Heart left ventricle (tissue), 16 donors: ENCODE results near the gene SERPINF2. TPM values are rescaled to one million over a fixed set of nuclear protein-coding genes. Genes with fewer than 3 reads are reported as not detected.

Source experiments
- ATAC-seq, 4 donors: fragments of 200-7000 bp; cut with Tn5 transposase; one replicate each; pipeline ENCODE4 v1.9.1; 2020 to 2022; ENCODE audit warnings: moderate library complexity in 4 of 4, mild to moderate bottlenecking in 3 of 4, moderate number of reproducible peaks in 1 of 4
- DNase-seq, 5 donors: peaks; one replicate each; pipeline ENCODE4 v3.0.0-alpha.2; 2020
- H3K27ac ChIP-seq, 12 donors: fragments of 200-600 bp; sonication (generic) in 4 of 12; one replicate each; pipeline versions ENCODE4 v1.5.0 to v1.8.0; 2016 to 2022; ENCODE audit warnings: mild to moderate bottlenecking in 2 of 12
- H3K27me3 ChIP-seq, 9 donors: fragments of 200-600 bp; sonication (generic) in 2 of 9; one replicate each; pipeline versions ENCODE4 v1.5.1 to v1.8.0; 2016 to 2022; ENCODE audit warnings: mild to moderate bottlenecking in 3 of 9
- H3K36me3 ChIP-seq, 9 donors: fragments of 200-600 bp; sonication (generic) in 2 of 9; one replicate each; pipeline versions ENCODE4 v1.5.0 to v1.8.0; 2018 to 2022; ENCODE audit warnings: mild to moderate bottlenecking in 2 of 9
- H3K4me1 ChIP-seq, 12 donors: fragments of 200-600 bp; sonication (generic) in 4 of 12; one replicate each; pipeline versions ENCODE4 v1.5.0 to v1.8.0; 2016 to 2022; ENCODE audit warnings: mild to moderate bottlenecking in 3 of 12
- H3K4me3 ChIP-seq, 12 donors: fragments of 200-600 bp; sonication (generic) in 4 of 12; one replicate each; pipeline versions ENCODE4 v1.5.0 to v1.8.0; 2017 to 2022; ENCODE audit warnings: mild to moderate bottlenecking in 9 of 12, moderate library complexity in 4 of 12
- H3K9me3 ChIP-seq, 12 donors: fragments of 200-600 bp; sonication (generic) in 4 of 12; one replicate each; pipeline versions ENCODE4 v1.5.0 to v1.8.0; 2016 to 2022; ENCODE audit warnings: mild to moderate bottlenecking in 1 of 12
- POLR2A ChIP-seq, 2 donors: fragments of 450-650 bp; IDR thresholded peaks; one replicate each; pipeline ENCODE4 v1.6.1; 2017; ENCODE audit warnings: antibody characterized with exemption in 2 of 2, mild to moderate bottlenecking in 2 of 2, moderate library complexity in 2 of 2
- WGBS, 4 donors: extraction: QIAGEN DNeasy Blood & Tissue Kit in 2 of 4; methylation state at CpG; one replicate each; pipeline versions ENCODE4 v1.1.5 to v1.1.7; 2013 to 2018; 5-methylcytosine and 5-hydroxymethylcytosine counted together
- intact Hi-C, 10 donors: fragments of 100-400 bp; cut with DNase I; formaldehyde crosslinking; loops; one replicate each; pipeline versions ENCODE4 v1.11.1 to v1.14.2; 2022
- microRNA counts, 2 donors: library from miRNA; unstranded; fragments of <30 nt; microRNA quantifications; one replicate each; lab custom pipeline; 2016
- polyA plus RNA-seq, 2 donors: library from polyadenylated mRNA; stranded (reverse); fragments of 200-250 nt; gene quantifications; one replicate each; pipeline ENCODE4 v1.2.3, GENCODE V29; 2013
- total RNA-seq, 9 donors: library from RNA; depleted of rRNA in 2 of 9; stranded (reverse); fragments of >200 nt in 2 of 9; fragmentation: NEBNext Ultra II Directional in 3 of 9; extraction: Animal tissue kit (Norgen Biotek cat#: 25700) in 3 of 9; gene quantifications; one replicate each; pipeline versions ENCODE4 v1.1.0 to v1.2.4, GENCODE V29; 2016 to 2023
- TF ChIP-seq, protein P1 (sequence below), 12 donors: fragments of 200-600 bp; sonication (generic) in 4 of 12; IDR thresholded peaks; one replicate each; pipeline versions ENCODE4 v1.5.0 to v1.8.0; 2018 to 2022; ENCODE audit warnings: antibody characterized with exemption in 12 of 12, mild to moderate bottlenecking in 5 of 12
- donor health status: ischemic (EF 13 %, LVEDD 7.1; RV severe dilation, severe dysfunction).
- donor health status: healthy with polysubstance abuse.
- donor health status: DM: no; HTN: yes; CAD: no.
- donor health status: DM: no; HTN: no; CAD: no.
- donor health status: ischemic (EF 25% LVEDD 6.9; RV normal size, moderate dysfunction).
- donor health status: ischemic (EF 25% LVEDD 5.7; RV mildly dilated, moderate dysfunction).
- donor health status: healthy.
- donor health status: DM: yes; HTN: yes; CAD: no.
- donor health status: ischemic (EF 35%, LVEDD 5.7; RV mildly dilated, moderate dysfunction).
- donor health status: nonischemic (EF 11% LVEDD 7.7; RV severe dilation, severe dysfunction).
- donor health status: DM: yes; HTN: yes; CAD: no.
- donor health status: PGD.
- donor health status: ischemic (EF 29% LVEDD 5.4; RV normal size, mild dysfunction).
- donor health status: nonischemic (EF 23%, LVEDD 6.1; RV moderate dilation, normal function).

Gene SERPINF2
- total and polyA plus RNA-seq, 11 donors: 0.25 to 1.8 (median 0.77) TPM; not detected in 1

DNA sequence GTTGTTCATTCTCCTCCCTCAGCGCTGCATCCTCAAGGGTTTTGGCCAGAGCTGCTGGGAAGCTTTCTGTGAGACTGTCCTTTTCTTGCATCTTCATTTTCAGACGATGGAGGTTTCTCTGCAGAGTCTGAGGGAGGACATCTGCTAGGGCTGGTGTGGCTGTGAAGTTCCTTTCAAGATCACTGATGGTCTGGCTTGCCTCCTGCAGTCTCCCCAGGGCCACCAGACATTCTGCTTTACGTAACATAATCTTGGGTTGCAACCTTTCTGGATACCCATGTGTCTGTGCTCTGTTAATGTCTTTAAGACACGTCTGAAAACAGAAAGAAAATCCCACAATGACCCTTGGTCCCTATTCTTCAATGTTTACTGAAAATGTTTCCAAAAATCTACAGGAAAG, 58.0 kb downstream of the SERPINF2 start:
- H3K27me3 ChIP-seq: no peaks in the 10 kb centered on the region
- intact Hi-C loops: no loop called here
- ATAC-seq: no peak

DNA sequence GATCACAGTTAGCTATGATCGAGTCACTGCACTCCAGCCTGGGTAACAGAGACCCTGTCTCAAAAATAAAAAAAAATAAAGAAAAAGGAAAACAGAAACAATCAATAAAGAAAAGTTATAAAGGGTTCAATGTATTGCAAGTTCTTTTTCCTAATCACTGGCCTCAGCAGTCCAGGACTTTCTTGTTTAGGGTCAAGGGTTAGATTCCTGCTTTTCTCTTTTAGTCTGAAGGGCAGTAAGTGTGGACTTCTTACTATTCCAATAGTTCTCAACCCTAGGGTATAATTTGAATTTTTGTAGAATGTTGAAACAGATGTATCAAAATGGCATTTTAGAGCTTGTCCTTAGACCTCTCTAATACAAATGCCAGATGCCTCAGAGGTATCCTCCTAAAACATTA, 59.8 kb downstream of the SERPINF2 start:
- Histone ChIP-seq H3K27me3 (no peaks in the 10 kb centered on the region), H3K27ac (no peak overlapping the region), H3K36me3 (peaks cover 0 to 60% (median 35%) of the 10 kb centered on the region in 9 donors), H3K4me3 (no peak overlapping the region), H3K4me1 (peaks cover 0 to 25% (median 6%) of the 10 kb centered on the region in 12 donors), H3K9me3 (no peaks in the 10 kb centered on the region)
- ATAC-seq: no peak
- TF ChIP-seq, protein P1, sequence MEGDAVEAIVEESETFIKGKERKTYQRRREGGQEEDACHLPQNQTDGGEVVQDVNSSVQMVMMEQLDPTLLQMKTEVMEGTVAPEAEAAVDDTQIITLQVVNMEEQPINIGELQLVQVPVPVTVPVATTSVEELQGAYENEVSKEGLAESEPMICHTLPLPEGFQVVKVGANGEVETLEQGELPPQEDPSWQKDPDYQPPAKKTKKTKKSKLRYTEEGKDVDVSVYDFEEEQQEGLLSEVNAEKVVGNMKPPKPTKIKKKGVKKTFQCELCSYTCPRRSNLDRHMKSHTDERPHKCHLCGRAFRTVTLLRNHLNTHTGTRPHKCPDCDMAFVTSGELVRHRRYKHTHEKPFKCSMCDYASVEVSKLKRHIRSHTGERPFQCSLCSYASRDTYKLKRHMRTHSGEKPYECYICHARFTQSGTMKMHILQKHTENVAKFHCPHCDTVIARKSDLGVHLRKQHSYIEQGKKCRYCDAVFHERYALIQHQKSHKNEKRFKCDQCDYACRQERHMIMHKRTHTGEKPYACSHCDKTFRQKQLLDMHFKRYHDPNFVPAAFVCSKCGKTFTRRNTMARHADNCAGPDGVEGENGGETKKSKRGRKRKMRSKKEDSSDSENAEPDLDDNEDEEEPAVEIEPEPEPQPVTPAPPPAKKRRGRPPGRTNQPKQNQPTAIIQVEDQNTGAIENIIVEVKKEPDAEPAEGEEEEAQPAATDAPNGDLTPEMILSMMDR (IDR thresholded peaks at IDR 0.05): no peak
- TF ChIP-seq POLR2A (IDR thresholded peaks at IDR 0.05): no peak
- intact Hi-C loops: no loop called here
- DNase-seq: no peak
- 91 to 100% (median 97%) methylated on average over 1 of the region's 1 CpG for WGBS, 4 donors

More for the DNA sequence above, 58.0 kb downstream of the SERPINF2 start:
- H3K36me3 ChIP-seq: peaks cover 0 to 54% (median 32%) of the 10 kb centered on the region in 9 donors
- WGBS, 4 donors: 76 to 88% (median 79%) methylated on average over 4 of the region's 4 CpGs
- no peak for DNase-seq
- no peak overlapping the region for H3K4me3 ChIP-seq
- no peak for TF ChIP-seq POLR2A (IDR thresholded peaks at IDR 0.05)
- TF ChIP-seq, protein P1 (IDR thresholded peaks at IDR 0.05): no peak
- peak overlapping the region in 11 of 12 donors; percentile 3 to 89 (median 61) for H3K27ac ChIP-seq
- H3K9me3 ChIP-seq: no peaks in the 10 kb centered on the region
- H3K4me1 ChIP-seq: peaks cover 0 to 34% (median 15%) of the 10 kb centered on the region in 12 donors

DNA sequence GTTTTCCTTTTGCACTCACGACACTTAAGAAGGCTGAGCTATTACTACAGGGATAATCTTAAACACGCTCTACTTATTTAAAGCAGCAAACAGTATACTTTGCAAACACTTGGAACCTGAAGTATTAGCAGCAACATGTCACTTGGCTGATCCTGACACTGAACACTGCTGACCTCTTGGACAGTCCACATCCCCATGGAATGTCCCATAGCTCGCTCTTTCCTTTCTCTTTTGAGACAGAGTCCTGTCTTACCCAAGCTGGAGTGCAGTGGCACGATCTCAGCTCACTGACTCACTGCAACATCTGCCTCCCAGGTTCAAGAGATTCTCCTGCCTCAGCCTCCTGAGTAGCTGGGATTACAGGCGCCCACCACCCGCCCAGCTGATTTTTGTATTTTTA, 60.6 kb downstream of the SERPINF2 start:
- H3K4me3 ChIP-seq: no peak overlapping the region
- H3K36me3 ChIP-seq: peaks cover 0 to 64% (median 35%) of the 10 kb centered on the region in 9 donors
- H3K4me1 ChIP-seq: peaks cover 0 to 17% (median 5%) of the 10 kb centered on the region in 12 donors
- ATAC-seq (no peak), DNase-seq (no peak)
- TF ChIP-seq POLR2A (IDR thresholded peaks at IDR 0.05): no peak
- TF ChIP-seq, protein P1 (IDR thresholded peaks at IDR 0.05): no peak
- no peaks in the 10 kb centered on the region for H3K27me3 ChIP-seq
- WGBS, 4 donors: 87 to 95% (median 91%) methylated on average over 6 of the region's 6 CpGs
- no peak overlapping the region for H3K27ac ChIP-seq
- no peaks in the 10 kb centered on the region for H3K9me3 ChIP-seq
- intact Hi-C loops: no loop called here

MicroRNAs within 50 kb of the gene (microRNA counts, 767-probe panel; counts per million panel counts)
- 4,338 to 4,635 counts per million in 2 donors for microRNA hsa-miR-22-3p (lab: Ali Mortazavi, UCI)

Other genes with a start within 250 kb of the SERPINF2 start
- 100 to 1,000 TPM in 1 of 9 donors, 10 to 100 TPM in 8; 28.4 to 128 (median 33.4) TPM for gene INPP5K, start 226.3 kb upstream of the SERPINF2 start, total RNA-seq
- gene INPP5K, start 226.3 kb upstream of the SERPINF2 start, polyA plus RNA-seq: 10 to 100 TPM; 21.9 to 68.4 TPM
- gene PITPNA, start 180.1 kb upstream of the SERPINF2 start, total RNA-seq: 10 to 100 TPM; 38.1 to 70.2 (median 50.6) TPM
- 10 to 100 TPM; 10.1 to 61.7 TPM for gene PITPNA, start 180.1 kb upstream of the SERPINF2 start, polyA plus RNA-seq
- 10 to 100 TPM in 3 of 9 donors, 1 to 10 TPM in 6; 4.1 to 29.1 (median 7.1) TPM for gene SLC43A2, start 114.0 kb upstream of the SERPINF2 start, total RNA-seq
- gene SLC43A2, start 114.0 kb upstream of the SERPINF2 start, polyA plus RNA-seq: 1 to 10 TPM; 1.4 to 6.8 TPM
- 10 to 100 TPM in 7 of 9 donors, 1 to 10 TPM in 2; 7.4 to 25.9 (median 12.9) TPM for gene SCARF1, start 97.1 kb upstream of the SERPINF2 start, total RNA-seq
- 1 to 10 TPM; 9.0 to 9.1 TPM for gene SCARF1, start 97.1 kb upstream of the SERPINF2 start, polyA plus RNA-seq
- 100 to 1,000 TPM in 2 of 9 donors, 10 to 100 TPM in 7; 41.9 to 130 (median 60.1) TPM for gene RILP, start 93.0 kb upstream of the SERPINF2 start, total RNA-seq
- 100 to 1,000 TPM in 1 of 2 donors, 10 to 100 TPM in 1; 37.6 to 124 TPM for gene RILP, start 93.0 kb upstream of the SERPINF2 start, polyA plus RNA-seq
- gene PRPF8, start 58.0 kb upstream of the SERPINF2 start, total RNA-seq: 100 to 1,000 TPM; 119 to 195 (median 174) TPM
- 10 to 100 TPM; 70.1 to 98.1 TPM for gene PRPF8, start 58.0 kb upstream of the SERPINF2 start, polyA plus RNA-seq
- gene TLCD2, start 32.5 kb upstream of the SERPINF2 start, total RNA-seq: 1 to 10 TPM; 1.5 to 6.1 (median 2.3) TPM
- gene TLCD2, start 32.5 kb upstream of the SERPINF2 start, polyA plus RNA-seq: 1 to 10 TPM; 1.5 to 3.3 TPM
- gene WDR81, start 18.2 kb upstream of the SERPINF2 start, total RNA-seq: 10 to 100 TPM in 4 of 9 donors, 1 to 10 TPM in 5; 7.2 to 29.0 (median 9.3) TPM
- gene WDR81, start 18.2 kb upstream of the SERPINF2 start, polyA plus RNA-seq: 10 to 100 TPM in 1 of 2 donors, 1 to 10 TPM in 1; 9.1 to 12.5 TPM
- gene SERPINF1, start 19.2 kb downstream of the SERPINF2 start, total RNA-seq: 100 to 1,000 TPM in 5 of 9 donors, 10 to 100 TPM in 4; 67.5 to 460 (median 103) TPM
- gene SERPINF1, start 19.2 kb downstream of the SERPINF2 start, polyA plus RNA-seq: 100 to 1,000 TPM; 101 to 125 TPM
- 10 to 100 TPM in 3 of 9 donors, 1 to 10 TPM in 6; 5.2 to 15.9 (median 8.3) TPM for gene SMYD4, start 87.0 kb downstream of the SERPINF2 start, total RNA-seq
- gene SMYD4, start 87.0 kb downstream of the SERPINF2 start, polyA plus RNA-seq: 1 to 10 TPM; 5.6 to 6.5 TPM
- gene RPA1, start 87.1 kb downstream of the SERPINF2 start, total RNA-seq: 10 to 100 TPM; 20.1 to 87.4 (median 64.6) TPM
- 10 to 100 TPM; 10.4 to 35.0 TPM for gene RPA1, start 87.1 kb downstream of the SERPINF2 start, polyA plus RNA-seq